BLaER1 (cell line): ENCODE data around the gene NGB.
A peak's percentile ranks its signal among the peaks of the same experiment; 100 is the strongest.

Experiments used
- H3K27ac ChIP-seq: shearing (Covaris generic); formaldehyde crosslinking; 2 replicates; pipeline ENCODE4 v1.8.1; 2022
- H3K27me3 ChIP-seq: shearing (Covaris generic); formaldehyde crosslinking; 2 replicates; pipeline ENCODE4 v1.8.1; 2022
- H3K36me3 ChIP-seq: shearing (Covaris generic); formaldehyde crosslinking; 2 replicates; pipeline ENCODE4 v1.8.1; 2022
- H3K4me1 ChIP-seq: shearing (Covaris generic); formaldehyde crosslinking; 2 replicates; pipeline ENCODE4 v1.8.1; 2022
- H3K4me2 ChIP-seq: shearing (Covaris generic); formaldehyde crosslinking; 2 replicates; pipeline ENCODE4 v1.8.1; 2022
- H3K4me3 ChIP-seq: shearing (Covaris generic); formaldehyde crosslinking; 2 replicates; pipeline ENCODE4 v1.8.1; 2022
- H3K9ac ChIP-seq: shearing (Covaris generic); formaldehyde crosslinking; 2 replicates; pipeline ENCODE4 v1.8.1; 2022
- H3K9me3 ChIP-seq: shearing (Covaris generic); formaldehyde crosslinking; 2 replicates; pipeline ENCODE4 v1.8.1; 2022
- H4K20me1 ChIP-seq: shearing (Covaris generic); formaldehyde crosslinking; 2 replicates; pipeline ENCODE4 v1.8.1; 2022
- Cebpa-rat ChIP-seq: shearing (Covaris generic); IDR thresholded peaks from 2 replicates; pipeline ENCODE4 v1.8.1; 2022

Gene NGB

GRCh38 chr14:77257700-77258099 is 13.3 kb downstream of the NGB start:
- no peaks in the 10 kb centered on the region for H3K27me3 ChIP-seq
- no peak for TF ChIP-seq Cebpa-rat

GRCh38 chr14:77256694-77257093 is 14.3 kb downstream of the NGB start:
- peaks cover 50% of the 10 kb centered on the region for H3K4me1 ChIP-seq
- H3K9me3 ChIP-seq, result no peaks in the 10 kb centered on the region
- H3K9ac ChIP-seq, result no peak overlapping the region
- H4K20me1 ChIP-seq, result no peaks in the 10 kb centered on the region
- no peak overlapping the region for H3K4me3 ChIP-seq
- no peaks in the 10 kb centered on the region for H3K27me3 ChIP-seq
- peaks cover 56% of the 10 kb centered on the region for H3K36me3 ChIP-seq
- no peak for TF ChIP-seq Cebpa-rat
- no peak overlapping the region for H3K4me2 ChIP-seq
- no peak overlapping the region for H3K27ac ChIP-seq

More at GRCh38 chr14:77257700-77258099, 13.3 kb downstream of the NGB start:
- H4K20me1 ChIP-seq, result no peaks in the 10 kb centered on the region
- no peaks in the 10 kb centered on the region for H3K9me3 ChIP-seq
- H3K27ac ChIP-seq, result no peak overlapping the region
- no peak overlapping the region for H3K9ac ChIP-seq
- peaks cover 41% of the 10 kb centered on the region for H3K4me1 ChIP-seq
- no peak overlapping the region for H3K4me3 ChIP-seq
- H3K36me3 ChIP-seq, result peaks cover 46% of the 10 kb centered on the region
- no peak overlapping the region for H3K4me2 ChIP-seq

- H3K4me1 ChIP-seq, result peaks cover 47% of the 10 kb centered on the region
- no peak for TF ChIP-seq Cebpa-rat
Measured at GRCh38 chr14:77253333-77254190, 17.4 kb downstream of the NGB start.

GRCh38 chr14:77251870-77252269 is 19.1 kb downstream of the NGB start:
- Histone ChIP-seq H3K9me3 (no peaks in the 10 kb centered on the region), H3K4me3 (no peak overlapping the region), H3K36me3 (peaks cover 84% of the 10 kb centered on the region), H4K20me1 (no peaks in the 10 kb centered on the region), H3K27me3 (no peaks in the 10 kb centered on the region), H3K27ac (no peak overlapping the region), H3K4me1 (peaks cover 47% of the 10 kb centered on the region), H3K9ac (no peak overlapping the region), H3K4me2 (peak overlapping the region; percentile 61)
- no peak for TF ChIP-seq Cebpa-rat

More at GRCh38 chr14:77253333-77254190, 17.4 kb downstream of the NGB start:
- no peaks in the 10 kb centered on the region for H3K27me3 ChIP-seq
- no peak overlapping the region for H3K27ac ChIP-seq
- no peak overlapping the region for H3K4me3 ChIP-seq
- no peaks in the 10 kb centered on the region for H4K20me1 ChIP-seq
- H3K9ac ChIP-seq, result no peak overlapping the region
- no peaks in the 10 kb centered on the region for H3K9me3 ChIP-seq
- H3K36me3 ChIP-seq, result peaks cover 81% of the 10 kb centered on the region
- H3K4me2 ChIP-seq, result peak overlapping the region; percentile 40; the same call in 1 of the 2 replicates

GRCh38 chr14:77250927-77251326 is 20.1 kb downstream of the NGB start:
- H3K27me3 ChIP-seq, result no peaks in the 10 kb centered on the region
- H3K9ac ChIP-seq, result no peak overlapping the region
- no peak overlapping the region for H3K4me3 ChIP-seq
- H4K20me1 ChIP-seq, result no peaks in the 10 kb centered on the region
- peaks cover 47% of the 10 kb centered on the region for H3K4me1 ChIP-seq
- H3K9me3 ChIP-seq, result no peaks in the 10 kb centered on the region
- peaks cover 87% of the 10 kb centered on the region for H3K36me3 ChIP-seq
- TF ChIP-seq Cebpa-rat, result no peak
- no peak overlapping the region for H3K27ac ChIP-seq
- peak overlapping the region; percentile 61 for H3K4me2 ChIP-seq

- Histone ChIP-seq H3K4me1 (peaks cover 61% of the 10 kb centered on the region), H4K20me1 (no peaks in the 10 kb centered on the region), H3K9ac (no peak overlapping the region), H3K27me3 (no peaks in the 10 kb centered on the region), H3K36me3 (peaks cover 87% of the 10 kb centered on the region), H3K4me3 (no peak overlapping the region), H3K9me3 (no peaks in the 10 kb centered on the region; the same call in 1 of the 2 replicates), H3K27ac (no peak overlapping the region), H3K4me2 (peak overlapping the region; percentile 61; the same call in 1 of the 2 replicates)
- no peak for TF ChIP-seq Cebpa-rat
Measured at GRCh38 chr14:77249286-77249685, 21.7 kb downstream of the NGB start.

GRCh38 chr14:77248666-77249065 is 22.3 kb downstream of the NGB start:
- no peaks in the 10 kb centered on the region for H4K20me1 ChIP-seq
- no peak overlapping the region for H3K4me2 ChIP-seq
- no peaks in the 10 kb centered on the region; the same call in 1 of the 2 replicates for H3K9me3 ChIP-seq
- no peak overlapping the region for H3K27ac ChIP-seq
- no peaks in the 10 kb centered on the region for H3K27me3 ChIP-seq
- no peak for TF ChIP-seq Cebpa-rat
- no peak overlapping the region for H3K9ac ChIP-seq
- peaks cover 63% of the 10 kb centered on the region for H3K4me1 ChIP-seq
- H3K36me3 ChIP-seq, result peaks cover 81% of the 10 kb centered on the region
- no peak overlapping the region for H3K4me3 ChIP-seq

GRCh38 chr14:77246784-77247183 is 24.2 kb downstream of the NGB start:
- Histone ChIP-seq H4K20me1 (no peaks in the 10 kb centered on the region), H3K9me3 (no peaks in the 10 kb centered on the region; the same call in 1 of the 2 replicates), H3K27me3 (no peaks in the 10 kb centered on the region), H3K9ac (no peak overlapping the region), H3K4me1 (peaks cover 63% of the 10 kb centered on the region), H3K4me3 (no peak overlapping the region), H3K36me3 (peaks cover 62% of the 10 kb centered on the region), H3K27ac (no peak overlapping the region), H3K4me2 (no peak overlapping the region)
- no peak for TF ChIP-seq Cebpa-rat

GRCh38 chr14:77245820-77246219 is 25.2 kb downstream of the NGB start:
- Histone ChIP-seq H3K4me3 (no peak overlapping the region), H3K27me3 (no peaks in the 10 kb centered on the region), H3K4me1 (peaks cover 63% of the 10 kb centered on the region), H4K20me1 (no peaks in the 10 kb centered on the region), H3K36me3 (peaks cover 53% of the 10 kb centered on the region), H3K9me3 (no peaks in the 10 kb centered on the region; the same call in 1 of the 2 replicates), H3K4me2 (no peak overlapping the region), H3K27ac (no peak overlapping the region), H3K9ac (no peak overlapping the region)
- no peak for TF ChIP-seq Cebpa-rat

- Histone ChIP-seq H4K20me1 (no peaks in the 10 kb centered on the region), H3K9ac (peak overlapping the region; percentile 68), H3K4me3 (peak overlapping the region; percentile 36; the same call in 1 of the 2 replicates), H3K9me3 (no peaks in the 10 kb centered on the region; the same call in 1 of the 2 replicates), H3K36me3 (peaks cover 39% of the 10 kb centered on the region), H3K27ac (peak overlapping the region; percentile 89), H3K4me1 (peaks cover 68% of the 10 kb centered on the region), H3K27me3 (no peaks in the 10 kb centered on the region), H3K4me2 (peak overlapping the region; percentile 88)
- no peak for TF ChIP-seq Cebpa-rat
Measured at GRCh38 chr14:77243853-77244252, 27.2 kb downstream of the NGB start.
